Hepatic stellate cell (primary cell): ENCODE results near the gene PEX12.
"Not testable (repeated sequence)": the region's sequence is repeated elsewhere in the genome, so short reads cannot be mapped to it uniquely, and the experiment has no call there.

Experiments used
- DNase-seq: peaks from one replicate; pipeline ENCODE4 v3.0.0; 2011; ENCODE audit warnings: low spot score

The PEX12 gene

GRCh38 chr17:35536664-35537171 is 41.7 kb downstream of the PEX12 start:
- no peak for DNase-seq

GRCh38 chr17:35535406-35535805 is 43.0 kb downstream of the PEX12 start:
- DNase-seq: not testable (repeated sequence)

GRCh38 chr17:35534576-35535093 is 43.7 kb downstream of the PEX12 start:
- DNase-seq: no peak

GRCh38 chr17:35531160-35531559 is 47.2 kb downstream of the PEX12 start:
- no peak for DNase-seq

- no peak for DNase-seq
Observed at GRCh38 chr17:35529866-35530265, 48.5 kb downstream of the PEX12 start.

GRCh38 chr17:35529326-35529725 is 49.0 kb downstream of the PEX12 start:
- DNase-seq: not testable (repeated sequence)
